ENCODE results near the gene GNAI1.

Gene GNAI1

DNA sequence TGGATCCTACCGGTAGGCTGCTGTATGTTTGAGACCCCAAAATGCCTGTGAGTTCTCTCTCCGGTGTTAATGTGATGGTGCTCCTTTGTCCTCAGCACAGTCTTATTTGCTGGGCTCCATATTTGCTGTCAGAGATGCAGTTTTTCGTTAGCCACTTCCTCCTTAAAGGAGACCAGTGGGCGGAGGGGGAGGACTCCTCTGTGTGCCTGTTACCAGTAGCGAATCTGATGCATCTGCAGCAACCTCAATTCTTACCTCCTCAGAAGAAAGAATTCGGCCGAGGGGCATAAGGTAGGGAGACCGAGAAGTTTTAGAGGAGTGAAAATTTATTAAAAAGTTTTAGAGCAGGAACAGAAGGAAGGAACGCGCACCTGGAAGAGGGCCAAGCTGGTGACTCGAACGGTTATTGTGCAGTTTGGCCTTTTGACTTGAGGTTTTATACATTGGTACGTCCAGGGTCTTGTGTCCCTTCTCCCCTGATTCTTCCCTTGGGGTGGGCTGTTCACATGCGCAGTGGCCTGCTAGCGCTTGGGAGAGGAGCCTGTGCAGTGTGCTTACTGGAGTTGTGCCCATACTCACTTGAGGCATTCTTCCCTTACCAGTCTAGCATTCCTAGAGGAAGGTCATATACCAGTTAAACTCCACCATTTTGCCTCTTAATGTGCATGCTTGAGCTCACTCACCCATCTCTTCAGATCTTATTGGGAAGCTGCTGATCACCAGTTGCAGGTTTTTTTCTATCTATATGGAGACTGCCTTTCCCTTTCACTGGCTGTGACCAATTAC, 49.5 kb downstream of the GNAI1 start:
- Histone ChIP-seq H3K9ac (ENCODE audit: low read depth in 1 of 2, low read length in 2 of 2) (no peak overlapping the region), H3K4me1 (ENCODE audit: control insufficient read depth in 2 of 2, insufficient read depth in 2 of 2, low read length in 2 of 2) (no peaks in the 10 kb centered on the region), H3K27me3 (ENCODE audit: control insufficient read depth in 2 of 2, insufficient read depth in 2 of 2, low read length in 2 of 2) (no peaks in the 10 kb centered on the region), H3K9me3 (ENCODE audit: control insufficient read depth in 2 of 2, low read length in 2 of 2) (no peaks in the 10 kb centered on the region), H3K27ac (ENCODE audit: low read depth in 2 of 2, low read length in 2 of 2) (no peak overlapping the region), H3K4me3 (ENCODE audit: low read length in 2 of 2) (no peak overlapping the region), H3K36me3 (ENCODE audit: control insufficient read depth in 2 of 2, insufficient read depth in 2 of 2, low read length in 2 of 2) (no peaks in the 10 kb centered on the region)

DNA sequence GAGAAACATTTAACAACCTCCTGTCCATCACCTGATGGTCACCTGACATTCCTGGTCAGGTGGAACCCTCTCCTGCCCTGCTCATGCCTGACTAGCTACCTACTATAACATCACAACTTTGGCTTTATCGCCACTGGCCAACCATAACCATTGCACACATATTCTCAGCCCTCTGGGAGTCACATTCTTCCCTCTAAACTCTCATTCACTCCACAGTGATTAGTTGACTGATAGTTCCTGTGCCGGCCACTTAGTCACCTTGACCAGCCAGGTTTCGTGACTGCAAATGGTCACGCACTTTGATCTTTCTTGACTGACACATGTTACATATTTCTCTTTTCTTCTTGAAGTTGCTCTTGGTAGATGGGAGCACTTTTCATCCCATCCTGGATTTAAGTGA, 50.1 kb downstream of the GNAI1 start:
- no peak overlapping the region for H3K4me3 ChIP-seq (ENCODE audit: low read length in 2 of 2)
- no peaks in the 10 kb centered on the region for H3K27me3 ChIP-seq (ENCODE audit: control insufficient read depth in 2 of 2, insufficient read depth in 2 of 2, low read length in 2 of 2)
- H3K36me3 ChIP-seq (ENCODE audit: control insufficient read depth in 2 of 2, insufficient read depth in 2 of 2, low read length in 2 of 2) = no peaks in the 10 kb centered on the region
- no peak overlapping the region for H3K27ac ChIP-seq (ENCODE audit: low read depth in 2 of 2, low read length in 2 of 2)
- no peaks in the 10 kb centered on the region for H3K4me1 ChIP-seq (ENCODE audit: control insufficient read depth in 2 of 2, insufficient read depth in 2 of 2, low read length in 2 of 2)
- H3K9ac ChIP-seq (ENCODE audit: low read depth in 1 of 2, low read length in 2 of 2) = no peak overlapping the region
- H3K9me3 ChIP-seq (ENCODE audit: control insufficient read depth in 2 of 2, low read length in 2 of 2) = no peaks in the 10 kb centered on the region

DNA sequence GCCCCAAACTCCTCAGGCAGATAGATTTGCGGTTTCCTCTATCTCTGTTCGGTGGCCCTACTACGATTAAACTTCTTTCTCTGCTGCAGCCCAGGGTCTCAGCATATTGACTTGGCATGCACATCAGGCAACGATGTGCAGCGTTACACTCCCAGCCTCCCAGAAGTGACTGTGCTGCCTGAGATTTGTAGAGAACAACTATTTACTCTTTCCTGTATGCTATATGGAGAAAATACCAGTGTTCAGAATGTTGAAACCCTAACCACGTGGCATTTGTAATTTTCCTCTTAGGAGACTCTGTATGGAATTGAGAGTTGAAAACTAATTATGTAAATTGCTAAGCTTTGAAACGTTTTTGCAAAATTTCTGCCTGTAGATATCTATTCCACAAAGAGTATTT, 50.9 kb downstream of the GNAI1 start:
- Histone ChIP-seq H3K36me3 (ENCODE audit: control insufficient read depth in 2 of 2, insufficient read depth in 2 of 2, low read length in 2 of 2) (no peaks in the 10 kb centered on the region), H3K9me3 (ENCODE audit: control insufficient read depth in 2 of 2, low read length in 2 of 2) (no peaks in the 10 kb centered on the region), H3K4me1 (ENCODE audit: control insufficient read depth in 2 of 2, insufficient read depth in 2 of 2, low read length in 2 of 2) (no peaks in the 10 kb centered on the region), H3K9ac (ENCODE audit: low read depth in 1 of 2, low read length in 2 of 2) (no peak overlapping the region), H3K27ac (ENCODE audit: low read depth in 2 of 2, low read length in 2 of 2) (no peak overlapping the region), H3K27me3 (ENCODE audit: control insufficient read depth in 2 of 2, insufficient read depth in 2 of 2, low read length in 2 of 2) (no peaks in the 10 kb centered on the region), H3K4me3 (ENCODE audit: low read length in 2 of 2) (no peak overlapping the region)

DNA sequence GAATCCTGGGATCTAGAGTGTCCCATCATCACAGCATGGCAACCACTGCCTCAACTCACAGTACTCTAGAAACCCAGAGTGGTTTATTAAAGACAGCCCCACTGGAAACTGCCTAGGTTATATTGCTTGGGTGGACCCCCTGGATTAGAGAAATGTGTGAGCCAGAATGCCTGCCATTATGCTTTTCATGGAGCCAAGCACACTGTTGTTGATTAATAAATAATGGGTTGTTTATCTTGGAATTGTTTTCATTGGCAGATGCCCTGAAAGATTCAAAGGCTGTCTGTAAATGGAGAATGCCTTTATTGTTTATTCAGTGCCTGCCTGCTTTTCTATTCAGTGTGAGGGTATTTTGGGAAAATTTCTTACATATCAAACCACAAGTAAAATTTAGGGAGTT, 52.1 kb downstream of the GNAI1 start:
- H3K4me1 ChIP-seq (ENCODE audit: control insufficient read depth in 2 of 2, insufficient read depth in 2 of 2, low read length in 2 of 2) = no peaks in the 10 kb centered on the region

DNA sequence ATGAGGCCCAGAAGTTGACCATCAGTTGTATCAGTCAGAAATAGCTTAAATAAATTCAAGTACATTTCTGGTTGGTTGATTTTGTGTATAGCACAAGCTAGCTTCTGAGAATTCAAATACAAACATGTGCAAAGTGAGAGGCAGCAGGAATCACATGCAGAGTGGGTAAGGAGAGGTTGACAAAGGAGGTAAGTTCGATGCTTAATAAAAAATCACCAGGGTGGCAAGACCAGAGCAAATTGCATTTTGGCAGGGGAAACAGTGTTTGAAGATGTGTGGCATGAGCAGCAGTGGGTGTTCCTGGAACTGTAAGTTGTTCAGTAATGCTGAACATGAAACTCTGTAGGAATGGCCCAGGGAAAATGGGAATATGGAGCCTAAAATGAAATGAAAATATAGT, 52.6 kb downstream of the GNAI1 start:
- Histone ChIP-seq H3K27me3 (ENCODE audit: control insufficient read depth in 2 of 2, insufficient read depth in 2 of 2, low read length in 2 of 2) (no peaks in the 10 kb centered on the region), H3K4me1 (ENCODE audit: control insufficient read depth in 2 of 2, insufficient read depth in 2 of 2, low read length in 2 of 2) (no peaks in the 10 kb centered on the region), H3K27ac (ENCODE audit: low read depth in 2 of 2, low read length in 2 of 2) (no peak overlapping the region), H3K9ac (ENCODE audit: low read depth in 1 of 2, low read length in 2 of 2) (no peak overlapping the region), H3K4me3 (ENCODE audit: low read length in 2 of 2) (no peak overlapping the region), H3K9me3 (ENCODE audit: control insufficient read depth in 2 of 2, low read length in 2 of 2) (no peaks in the 10 kb centered on the region), H3K36me3 (ENCODE audit: control insufficient read depth in 2 of 2, insufficient read depth in 2 of 2, low read length in 2 of 2) (no peaks in the 10 kb centered on the region)

More for the DNA sequence above, 52.1 kb downstream of the GNAI1 start:
- H3K27ac ChIP-seq (ENCODE audit: low read depth in 2 of 2, low read length in 2 of 2) = no peak overlapping the region
- H3K9me3 ChIP-seq (ENCODE audit: control insufficient read depth in 2 of 2, low read length in 2 of 2) = no peaks in the 10 kb centered on the region
- H3K36me3 ChIP-seq (ENCODE audit: control insufficient read depth in 2 of 2, insufficient read depth in 2 of 2, low read length in 2 of 2) = no peaks in the 10 kb centered on the region
- H3K9ac ChIP-seq (ENCODE audit: low read depth in 1 of 2, low read length in 2 of 2) = no peak overlapping the region
- no peaks in the 10 kb centered on the region for H3K27me3 ChIP-seq (ENCODE audit: control insufficient read depth in 2 of 2, insufficient read depth in 2 of 2, low read length in 2 of 2)
- H3K4me3 ChIP-seq (ENCODE audit: low read length in 2 of 2) = no peak overlapping the region

DNA sequence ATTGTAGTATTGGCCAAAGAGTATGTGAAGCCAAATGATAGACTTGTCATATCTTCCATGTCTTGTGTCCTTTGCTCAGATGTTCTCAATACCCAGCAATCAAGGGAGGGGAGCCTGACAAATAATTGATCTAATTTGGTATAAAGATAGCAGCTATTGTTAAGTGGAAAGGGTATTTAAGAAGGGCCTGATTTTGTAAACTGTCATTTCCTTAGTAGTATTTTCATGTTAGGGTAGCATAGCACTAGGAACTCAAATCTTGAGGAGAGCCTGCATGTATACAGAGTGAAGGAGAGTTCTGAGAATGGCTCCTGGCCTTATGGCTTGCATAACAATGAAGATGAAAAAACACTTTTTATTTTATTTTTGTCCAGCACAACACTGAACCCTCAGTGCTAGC, 53.1 kb downstream of the GNAI1 start:
- Histone ChIP-seq H3K27me3 (ENCODE audit: control insufficient read depth in 2 of 2, insufficient read depth in 2 of 2, low read length in 2 of 2) (no peaks in the 10 kb centered on the region), H3K4me1 (ENCODE audit: control insufficient read depth in 2 of 2, insufficient read depth in 2 of 2, low read length in 2 of 2) (no peaks in the 10 kb centered on the region), H3K27ac (ENCODE audit: low read depth in 2 of 2, low read length in 2 of 2) (no peak overlapping the region), H3K4me3 (ENCODE audit: low read length in 2 of 2) (no peak overlapping the region), H3K9me3 (ENCODE audit: control insufficient read depth in 2 of 2, low read length in 2 of 2) (no peaks in the 10 kb centered on the region), H3K9ac (ENCODE audit: low read depth in 1 of 2, low read length in 2 of 2) (no peak overlapping the region), H3K36me3 (ENCODE audit: control insufficient read depth in 2 of 2, insufficient read depth in 2 of 2, low read length in 2 of 2) (no peaks in the 10 kb centered on the region)

DNA sequence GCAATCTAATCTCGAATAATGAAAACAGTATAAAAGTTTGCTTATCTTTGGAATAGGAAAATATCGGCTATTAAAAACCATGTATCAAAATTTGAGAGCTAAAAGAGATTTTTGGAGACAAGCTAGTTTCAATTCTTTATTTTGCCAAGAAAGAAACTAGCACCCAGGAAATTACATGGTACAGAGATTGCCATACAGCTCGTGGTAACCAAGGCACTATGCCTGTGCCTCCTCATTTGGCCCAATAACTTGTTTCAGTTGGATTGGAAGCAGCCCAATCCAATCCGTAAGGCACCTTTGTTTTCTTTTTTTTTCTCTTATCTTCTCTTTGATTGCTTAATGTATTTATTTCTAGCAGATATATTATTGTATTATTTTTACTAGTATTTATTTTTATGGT, 55.0 kb downstream of the GNAI1 start:
- Histone ChIP-seq H3K36me3 (ENCODE audit: control insufficient read depth in 2 of 2, insufficient read depth in 2 of 2, low read length in 2 of 2) (no peaks in the 10 kb centered on the region), H3K27ac (ENCODE audit: low read depth in 2 of 2, low read length in 2 of 2) (no peak overlapping the region), H3K9ac (ENCODE audit: low read depth in 1 of 2, low read length in 2 of 2) (no peak overlapping the region), H3K4me1 (ENCODE audit: control insufficient read depth in 2 of 2, insufficient read depth in 2 of 2, low read length in 2 of 2) (no peaks in the 10 kb centered on the region), H3K4me3 (ENCODE audit: low read length in 2 of 2) (no peak overlapping the region), H3K27me3 (ENCODE audit: control insufficient read depth in 2 of 2, insufficient read depth in 2 of 2, low read length in 2 of 2) (no peaks in the 10 kb centered on the region), H3K9me3 (ENCODE audit: control insufficient read depth in 2 of 2, low read length in 2 of 2) (no peaks in the 10 kb centered on the region)

DNA sequence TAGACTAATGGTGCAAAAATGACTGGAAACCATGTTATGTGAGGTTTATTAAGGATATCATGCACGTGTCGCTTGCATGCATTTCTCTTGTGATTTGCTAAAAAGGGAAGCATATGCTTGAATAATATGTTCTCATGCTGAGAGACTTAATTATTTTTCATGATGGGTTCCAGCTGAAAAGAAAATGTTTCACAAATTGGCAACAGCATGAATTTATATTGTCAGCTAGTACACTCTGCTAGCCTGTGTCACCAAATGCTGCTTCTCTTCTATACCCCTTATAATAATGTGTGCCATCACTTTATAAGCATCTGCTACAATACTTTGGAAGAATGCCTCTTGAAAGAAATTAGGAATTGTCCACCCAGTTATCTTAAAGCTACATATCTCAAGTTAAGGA, 63.0 kb downstream of the GNAI1 start:
- Histone ChIP-seq H3K4me1 (ENCODE audit: control insufficient read depth in 2 of 2, insufficient read depth in 2 of 2, low read length in 2 of 2) (no peaks in the 10 kb centered on the region), H3K4me3 (ENCODE audit: low read length in 2 of 2) (no peak overlapping the region), H3K27ac (ENCODE audit: low read depth in 2 of 2, low read length in 2 of 2) (no peak overlapping the region), H3K27me3 (ENCODE audit: control insufficient read depth in 2 of 2, insufficient read depth in 2 of 2, low read length in 2 of 2) (no peaks in the 10 kb centered on the region), H3K9ac (ENCODE audit: low read depth in 1 of 2, low read length in 2 of 2) (no peak overlapping the region), H3K36me3 (ENCODE audit: control insufficient read depth in 2 of 2, insufficient read depth in 2 of 2, low read length in 2 of 2) (peaks cover 0 to 14% of the 10 kb centered on the region in 2 donors), H3K9me3 (ENCODE audit: control insufficient read depth in 2 of 2, low read length in 2 of 2) (no peaks in the 10 kb centered on the region)

DNA sequence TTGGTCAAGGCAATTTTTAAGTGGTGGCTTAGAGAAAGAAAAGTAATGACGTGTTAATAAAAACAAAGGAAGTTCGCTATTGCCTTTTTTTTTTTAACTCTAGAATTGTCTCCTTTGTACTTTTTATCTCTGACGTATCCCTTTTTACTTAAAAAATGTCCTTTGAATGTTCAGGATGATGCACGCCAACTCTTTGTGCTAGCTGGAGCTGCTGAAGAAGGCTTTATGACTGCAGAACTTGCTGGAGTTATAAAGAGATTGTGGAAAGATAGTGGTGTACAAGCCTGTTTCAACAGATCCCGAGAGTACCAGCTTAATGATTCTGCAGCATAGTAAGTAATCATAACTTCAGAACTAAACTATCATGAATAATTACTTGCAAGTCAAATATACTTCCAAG, 64.4 kb downstream of the GNAI1 start:
- Histone ChIP-seq H3K36me3 (ENCODE audit: control insufficient read depth in 2 of 2, insufficient read depth in 2 of 2, low read length in 2 of 2) (peaks cover 0 to 19% of the 10 kb centered on the region in 2 donors), H3K27me3 (ENCODE audit: control insufficient read depth in 2 of 2, insufficient read depth in 2 of 2, low read length in 2 of 2) (no peaks in the 10 kb centered on the region), H3K9ac (ENCODE audit: low read depth in 1 of 2, low read length in 2 of 2) (no peak overlapping the region), H3K9me3 (ENCODE audit: control insufficient read depth in 2 of 2, low read length in 2 of 2) (no peaks in the 10 kb centered on the region), H3K4me1 (ENCODE audit: control insufficient read depth in 2 of 2, insufficient read depth in 2 of 2, low read length in 2 of 2) (no peaks in the 10 kb centered on the region), H3K27ac (ENCODE audit: low read depth in 2 of 2, low read length in 2 of 2) (no peak overlapping the region), H3K4me3 (ENCODE audit: low read length in 2 of 2) (no peak overlapping the region)

DNA sequence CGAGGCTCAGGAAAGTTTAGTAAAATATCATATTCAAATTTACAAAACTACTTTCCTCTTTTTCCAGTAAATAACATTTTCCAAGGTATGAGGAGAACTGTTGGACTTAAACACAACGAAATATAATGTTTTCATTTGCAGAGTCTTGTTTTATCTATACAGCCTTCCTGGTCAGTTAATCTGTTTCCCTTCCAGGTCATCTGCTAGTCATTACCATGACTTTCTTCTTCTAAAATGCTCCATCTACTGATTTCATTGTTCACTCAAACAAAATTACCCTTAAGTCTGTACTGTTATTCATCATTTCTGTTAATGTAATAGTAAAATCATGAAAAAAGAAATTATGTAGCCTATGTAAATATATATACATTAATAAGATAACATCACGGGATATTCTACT, 69.8 kb downstream of the GNAI1 start:
- Histone ChIP-seq H3K36me3 (ENCODE audit: control insufficient read depth in 2 of 2, insufficient read depth in 2 of 2, low read length in 2 of 2) (peaks cover 0 to 21% of the 10 kb centered on the region in 2 donors), H3K4me1 (ENCODE audit: control insufficient read depth in 2 of 2, insufficient read depth in 2 of 2, low read length in 2 of 2) (no peaks in the 10 kb centered on the region), H3K27ac (ENCODE audit: low read depth in 2 of 2, low read length in 2 of 2) (no peak overlapping the region), H3K4me3 (ENCODE audit: low read length in 2 of 2) (no peak overlapping the region), H3K27me3 (ENCODE audit: control insufficient read depth in 2 of 2, insufficient read depth in 2 of 2, low read length in 2 of 2) (no peaks in the 10 kb centered on the region), H3K9ac (ENCODE audit: low read depth in 1 of 2, low read length in 2 of 2) (no peak overlapping the region), H3K9me3 (ENCODE audit: control insufficient read depth in 2 of 2, low read length in 2 of 2) (no peaks in the 10 kb centered on the region)

Measured in mucosa of rectum (tissue), 2 donors.